ENCODE measurements around the gene SCN1B. TPM values are rescaled to one million over a fixed set of nuclear protein-coding genes. Genes with fewer than 3 reads are reported as not detected.

Gene SCN1B
- total RNA-seq, 1 experiment from 2014 or later, result 12.8 TPM

- DNase-seq (ENCODE audit: low read depth), result no peak
Measured at GRCh38 chr19:35053667-35054293, 23.5 kb downstream of the SCN1B start.

- no peak for DNase-seq (ENCODE audit: low read depth)
Measured at GRCh38 chr19:35054626-35055025, 24.4 kb downstream of the SCN1B start.

- no peak for DNase-seq (ENCODE audit: low read depth)
Measured at GRCh38 chr19:35055715-35056179, 25.5 kb downstream of the SCN1B start.

- no peak for DNase-seq (ENCODE audit: low read depth)
Measured at GRCh38 chr19:35056513-35057063, 26.3 kb downstream of the SCN1B start.

- no peak for DNase-seq (ENCODE audit: low read depth)
Measured at GRCh38 chr19:35058370-35058769, 28.1 kb downstream of the SCN1B start.

GRCh38 chr19:35059006-35059798 is 28.9 kb downstream of the SCN1B start:
- no peak for DNase-seq (ENCODE audit: low read depth)

GRCh38 chr19:35059799-35060091 is 29.5 kb downstream of the SCN1B start:
- no peak for DNase-seq (ENCODE audit: low read depth)

GRCh38 chr19:35060160-35060855 is 30.0 kb downstream of the SCN1B start:
- DNase-seq (ENCODE audit: low read depth), result no peak

GRCh38 chr19:35061583-35062373 is 31.5 kb downstream of the SCN1B start:
- DNase-seq (ENCODE audit: low read depth), result peak; percentile 78

- DNase-seq (ENCODE audit: low read depth), result no peak
Measured at GRCh38 chr19:35062942-35063341, 32.7 kb downstream of the SCN1B start.

- peak; percentile 75 for DNase-seq (ENCODE audit: low read depth)
Measured at GRCh38 chr19:35063940-35064818, 33.9 kb downstream of the SCN1B start.

- no peak for DNase-seq (ENCODE audit: low read depth)
Measured at GRCh38 chr19:35065574-35065973, 35.3 kb downstream of the SCN1B start.

- DNase-seq (ENCODE audit: low read depth), result no peak
Measured at GRCh38 chr19:35066121-35066520, 35.9 kb downstream of the SCN1B start.

- peak; percentile 71 for DNase-seq (ENCODE audit: low read depth)
Measured at GRCh38 chr19:35066691-35067563, 36.7 kb downstream of the SCN1B start.

GRCh38 chr19:35068941-35069634 is 38.8 kb downstream of the SCN1B start:
- no peak for DNase-seq (ENCODE audit: low read depth)

- DNase-seq (ENCODE audit: low read depth), result no peak
Measured at GRCh38 chr19:35069696-35070095, 39.4 kb downstream of the SCN1B start.

- DNase-seq (ENCODE audit: low read depth), result no peak
Measured at GRCh38 chr19:35070471-35070870, 40.2 kb downstream of the SCN1B start.

GRCh38 chr19:35073516-35073915 is 43.2 kb downstream of the SCN1B start:
- DNase-seq (ENCODE audit: low read depth), result no peak

- no peak for DNase-seq (ENCODE audit: low read depth)
Measured at GRCh38 chr19:35073941-35074340, 43.7 kb downstream of the SCN1B start.
